Measurements from ENCODE around the gene NR6A1.

DNA sequence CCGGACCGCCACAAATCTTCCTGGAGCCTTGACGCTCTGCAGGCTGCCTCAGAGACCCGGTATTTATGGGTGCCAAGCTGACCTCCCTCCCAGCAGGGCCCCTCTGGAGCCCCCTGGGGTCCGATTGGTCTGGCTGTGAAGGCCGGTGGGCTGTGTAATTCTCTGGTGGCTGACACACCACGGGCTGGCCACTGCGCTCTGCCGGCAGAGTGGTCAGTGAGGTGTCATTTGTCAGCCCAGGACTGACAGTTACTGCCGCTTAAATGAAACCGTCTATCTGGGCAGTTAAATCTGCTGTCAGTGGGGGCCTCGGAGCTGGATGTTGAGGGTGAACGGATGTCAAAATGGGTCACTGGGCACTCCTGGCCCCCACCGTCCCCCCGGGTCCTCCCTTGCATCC is 274.6 kb downstream of the NR6A1 start:
- TF ChIP-seq SMC3 (conservative IDR thresholded peaks at IDR 0.05; ENCODE audit: poor library complexity) (no peak), MXI1 (conservative IDR thresholded peaks at IDR 0.05; ENCODE audit: poor library complexity, severe bottlenecking) (no peak)
- TF ChIP-seq, protein P1, sequence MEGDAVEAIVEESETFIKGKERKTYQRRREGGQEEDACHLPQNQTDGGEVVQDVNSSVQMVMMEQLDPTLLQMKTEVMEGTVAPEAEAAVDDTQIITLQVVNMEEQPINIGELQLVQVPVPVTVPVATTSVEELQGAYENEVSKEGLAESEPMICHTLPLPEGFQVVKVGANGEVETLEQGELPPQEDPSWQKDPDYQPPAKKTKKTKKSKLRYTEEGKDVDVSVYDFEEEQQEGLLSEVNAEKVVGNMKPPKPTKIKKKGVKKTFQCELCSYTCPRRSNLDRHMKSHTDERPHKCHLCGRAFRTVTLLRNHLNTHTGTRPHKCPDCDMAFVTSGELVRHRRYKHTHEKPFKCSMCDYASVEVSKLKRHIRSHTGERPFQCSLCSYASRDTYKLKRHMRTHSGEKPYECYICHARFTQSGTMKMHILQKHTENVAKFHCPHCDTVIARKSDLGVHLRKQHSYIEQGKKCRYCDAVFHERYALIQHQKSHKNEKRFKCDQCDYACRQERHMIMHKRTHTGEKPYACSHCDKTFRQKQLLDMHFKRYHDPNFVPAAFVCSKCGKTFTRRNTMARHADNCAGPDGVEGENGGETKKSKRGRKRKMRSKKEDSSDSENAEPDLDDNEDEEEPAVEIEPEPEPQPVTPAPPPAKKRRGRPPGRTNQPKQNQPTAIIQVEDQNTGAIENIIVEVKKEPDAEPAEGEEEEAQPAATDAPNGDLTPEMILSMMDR (IDR thresholded peaks at IDR 0.05; ENCODE audit: poor library complexity, severe bottlenecking): no peak
